Ovary (tissue), 9 donors: ENCODE data around the gene LRIF1. TPM values are rescaled to one million over a fixed set of nuclear protein-coding genes. Genes with fewer than 3 reads are reported as not detected.
"Not testable (repeated sequence)": the region's sequence is repeated elsewhere in the genome, so short reads cannot be mapped to it uniquely, and the experiment has no call there.

Experiments used
- DNase-seq, 5 donors: peaks; one replicate each; pipeline ENCODE4 v3.0.0-alpha.2; 2019 to 2020
- H3K27ac ChIP-seq, 2 donors: fragments of 200-600 bp; one replicate each; pipeline versions ENCODE4 v1.5.1 to v1.8.0; 2019 to 2022
- H3K27me3 ChIP-seq: fragments of 200-600 bp; one replicate; pipeline ENCODE4 v1.8.0; 2022
- H3K36me3 ChIP-seq: fragments of 200-600 bp; sonication (generic); one replicate; pipeline ENCODE4 v1.5.1; 2019
- H3K4me1 ChIP-seq: one replicate; pipeline ENCODE4 v1.8.1; 2013; ENCODE audit warnings: mild to moderate bottlenecking, moderate library complexity; ENCODE audit not compliant: insufficient read depth
- H3K4me3 ChIP-seq: fragments of 200-600 bp; sonication (generic); one replicate; pipeline ENCODE4 v1.5.1; 2017
- H3K9me3 ChIP-seq, 2 donors: fragments of 200-600 bp in 1 of 2; sonication (generic) in 1 of 2; one replicate each; pipeline versions ENCODE4 v1.5.1 to v1.8.1; 2013 to 2019; ENCODE audit warnings: mild to moderate bottlenecking in 1 of 2, moderate library complexity in 1 of 2
- EP300 ChIP-seq: sonication (generic); formaldehyde crosslinking; IDR thresholded peaks from one replicate; pipeline ENCODE4 v1.6.1; 2017; ENCODE audit warnings: antibody characterized with exemption
- POLR2A ChIP-seq: fragments of 450-650 bp; IDR thresholded peaks from one replicate; pipeline ENCODE4 v1.6.1; 2017; ENCODE audit warnings: antibody characterized with exemption, mild to moderate bottlenecking, moderate library complexity
- WGBS, 3 donors: extraction: QIAGEN DNeasy Blood & Tissue Kit in 1 of 3; methylation state at CpG; one replicate each; pipeline versions ENCODE4 v1.1.5 to v1.1.7; 2013 to 2017; 5-methylcytosine and 5-hydroxymethylcytosine counted together
- intact Hi-C, 4 donors: fragments of 100-400 bp; cut with DNase I; formaldehyde crosslinking; loops; one replicate each; pipeline versions ENCODE4 v1.11.0 to v1.15.1; 2022 to 2023
- polyA plus RNA-seq, 2 donors: library from polyadenylated mRNA; stranded (reverse); fragments of 200-250 nt in 1 of 2; fragments of 350-450 nt in 1 of 2; fragmentation: Illumina TruSeq in 1 of 2; extraction: RNeasy Lipid Tissue Mini Kit (QIAGEN cat#74804) in 1 of 2; gene quantifications; one replicate each; pipeline ENCODE4 v1.2.3, GENCODE V29; 2013 to 2014
- total RNA-seq, 7 donors: library from RNA; depleted of rRNA in 2 of 7; stranded (reverse); fragments of >200 nt in 2 of 7; fragmentation: NEBNext Ultra II Directional in 3 of 7; extraction: Animal tissue kit (Norgen Biotek cat#: 25700) in 3 of 7; gene quantifications; one replicate each; pipeline versions ENCODE4 v1.1.0 to v1.2.4, GENCODE V29; 2016 to 2023
- TF ChIP-seq, protein P1 (sequence below), 3 donors: fragments of 450-650 bp in 2 of 3; fragments of 200-600 bp in 1 of 3; IDR thresholded peaks; one replicate each; pipeline versions ENCODE4 v1.5.1 to v1.8.0; 2016 to 2022; ENCODE audit warnings: antibody characterized with exemption in 3 of 3, mild to moderate bottlenecking in 1 of 3
- donor health status: DM: no; HTN: no; CAD: no; lungs with moderate emphysema.
- donor health status: DM: no; HTN: no; CAD: no.
- donor health status: Bipolar disorder and iron deficiency.
- donor health status: DM: yes; HTN: yes; CAD: no.
- donor health status: DM: no; HTN: no; CAD: no.
- donor health status: DM: yes; HTN: yes; CAD: no.

Gene LRIF1
- total and polyA plus RNA-seq, 9 donors = 7.2 to 25.6 (median 12.6) TPM

DNA sequence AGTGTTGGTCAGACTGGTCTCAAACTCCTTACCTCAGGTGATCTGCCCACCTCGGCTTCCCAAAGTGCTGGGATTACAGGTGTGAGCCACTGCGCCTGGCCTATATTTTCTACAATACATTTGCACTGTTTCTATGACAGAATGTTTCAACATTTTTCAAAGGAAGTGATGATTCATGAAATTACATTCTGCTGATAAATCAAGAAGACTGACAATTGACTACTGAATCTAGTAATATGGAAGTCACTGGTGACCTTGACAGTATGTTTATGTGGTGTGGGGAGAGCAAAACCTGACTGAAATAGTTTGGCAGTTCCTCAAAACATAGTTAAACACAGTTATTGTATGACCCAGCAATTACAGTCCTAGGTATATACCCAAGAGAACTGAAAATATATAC lies 18.1 kb downstream of the LRIF1 start:
- no peaks in the 10 kb centered on the region for H3K4me1 ChIP-seq
- no peak for DNase-seq
- intact Hi-C loops = no loop called here
- TF ChIP-seq EP300 = no peak
- no peak for TF ChIP-seq POLR2A
- TF ChIP-seq, protein P1, sequence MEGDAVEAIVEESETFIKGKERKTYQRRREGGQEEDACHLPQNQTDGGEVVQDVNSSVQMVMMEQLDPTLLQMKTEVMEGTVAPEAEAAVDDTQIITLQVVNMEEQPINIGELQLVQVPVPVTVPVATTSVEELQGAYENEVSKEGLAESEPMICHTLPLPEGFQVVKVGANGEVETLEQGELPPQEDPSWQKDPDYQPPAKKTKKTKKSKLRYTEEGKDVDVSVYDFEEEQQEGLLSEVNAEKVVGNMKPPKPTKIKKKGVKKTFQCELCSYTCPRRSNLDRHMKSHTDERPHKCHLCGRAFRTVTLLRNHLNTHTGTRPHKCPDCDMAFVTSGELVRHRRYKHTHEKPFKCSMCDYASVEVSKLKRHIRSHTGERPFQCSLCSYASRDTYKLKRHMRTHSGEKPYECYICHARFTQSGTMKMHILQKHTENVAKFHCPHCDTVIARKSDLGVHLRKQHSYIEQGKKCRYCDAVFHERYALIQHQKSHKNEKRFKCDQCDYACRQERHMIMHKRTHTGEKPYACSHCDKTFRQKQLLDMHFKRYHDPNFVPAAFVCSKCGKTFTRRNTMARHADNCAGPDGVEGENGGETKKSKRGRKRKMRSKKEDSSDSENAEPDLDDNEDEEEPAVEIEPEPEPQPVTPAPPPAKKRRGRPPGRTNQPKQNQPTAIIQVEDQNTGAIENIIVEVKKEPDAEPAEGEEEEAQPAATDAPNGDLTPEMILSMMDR (IDR thresholded peaks at IDR 0.05) = no peak
- no peaks in the 10 kb centered on the region for H3K9me3 ChIP-seq
- no peak overlapping the region for H3K27ac ChIP-seq
- H3K4me3 ChIP-seq = no peak overlapping the region
- 96 to 100% (median 98%) methylated on average over 2 of the region's 2 CpGs for WGBS, 3 donors
- no peaks in the 10 kb centered on the region for H3K36me3 ChIP-seq
- no peaks in the 10 kb centered on the region for H3K27me3 ChIP-seq

DNA sequence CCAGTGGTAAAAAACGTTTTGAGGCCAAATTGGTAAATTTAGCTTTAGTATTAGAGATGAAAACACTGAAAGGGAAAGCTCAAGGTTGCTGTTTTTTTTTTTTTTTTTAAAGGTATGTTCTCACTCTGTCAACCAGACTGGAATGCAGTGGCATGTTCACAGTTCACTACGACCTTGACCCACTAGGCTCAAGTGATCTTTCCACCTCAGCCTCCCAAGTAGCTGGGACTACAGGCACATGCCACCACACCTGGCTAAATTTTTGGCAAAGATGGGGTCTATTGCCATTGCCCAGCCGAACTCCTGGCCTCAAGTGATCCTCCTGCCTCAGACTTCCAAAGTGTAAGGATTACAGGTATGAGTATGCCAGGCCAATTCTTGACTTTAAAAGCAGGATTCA lies 18.9 kb downstream of the LRIF1 start:
- Histone ChIP-seq H3K27me3 (no peaks in the 10 kb centered on the region), H3K27ac (no peak overlapping the region), H3K9me3 (no peaks in the 10 kb centered on the region), H3K4me1 (no peaks in the 10 kb centered on the region), H3K36me3 (no peaks in the 10 kb centered on the region), H3K4me3 (no peak overlapping the region)
- WGBS, 3 donors = 58 to 66% (median 64%) methylated on average over 3 of the region's 3 CpGs
- TF ChIP-seq, protein P1 (IDR thresholded peaks at IDR 0.05) = no peak
- no peak for TF ChIP-seq EP300
- TF ChIP-seq POLR2A = no peak
- intact Hi-C loops = no loop called here
- no peak for DNase-seq

DNA sequence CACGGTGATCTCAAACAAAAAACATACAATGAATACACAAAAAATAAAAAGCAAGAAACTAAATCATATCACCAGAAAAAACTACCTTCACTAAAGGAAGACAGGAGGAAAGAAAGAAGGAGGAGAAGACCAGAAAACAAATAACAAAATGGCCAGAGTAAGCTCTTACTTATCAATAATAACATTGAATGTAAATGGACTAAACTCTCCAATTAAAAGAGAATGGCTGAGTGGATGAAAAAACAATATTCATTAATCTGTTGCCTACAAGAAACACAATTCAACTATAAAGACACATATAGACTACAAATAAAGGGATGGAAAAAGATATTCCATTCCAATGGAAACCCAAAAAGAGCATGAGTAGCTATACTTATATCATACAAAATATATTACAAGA lies 27.2 kb downstream of the LRIF1 start:
- intact Hi-C loops = no loop called here
- 75 to 86% (median 84%) methylated on average over 1 of the region's 1 CpG for WGBS, 3 donors
- Histone ChIP-seq H3K27me3 (no peaks in the 10 kb centered on the region), H3K4me1 (no peaks in the 10 kb centered on the region), H3K36me3 (no peaks in the 10 kb centered on the region), H3K9me3 (no peaks in the 10 kb centered on the region), H3K27ac (no peak overlapping the region), H3K4me3 (no peak overlapping the region)
- TF ChIP-seq, protein P1 (IDR thresholded peaks at IDR 0.05) = no peak
- TF ChIP-seq EP300 = no peak
- no peak for TF ChIP-seq POLR2A
- no peak for DNase-seq

DNA sequence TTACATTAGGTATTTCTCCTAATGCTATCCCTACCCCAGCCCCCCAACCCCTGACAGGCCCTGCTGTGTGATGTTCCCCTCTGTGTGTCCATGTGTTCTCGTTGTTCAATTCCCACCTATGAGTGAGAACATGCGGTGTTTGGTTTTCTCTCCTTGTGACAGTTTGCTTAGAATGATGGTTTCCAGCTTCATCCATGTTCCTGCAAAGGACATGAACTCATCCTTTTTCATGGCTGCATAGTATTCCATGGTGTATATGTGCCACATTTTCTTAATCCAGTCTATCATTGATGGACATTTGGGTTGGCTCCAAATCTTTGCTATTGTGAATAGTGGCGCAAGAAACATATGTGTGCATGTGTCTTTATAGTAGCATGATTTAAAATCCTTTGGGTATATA lies 32.6 kb downstream of the LRIF1 start:
- intact Hi-C loops = not testable (repeated sequence)

DNA sequence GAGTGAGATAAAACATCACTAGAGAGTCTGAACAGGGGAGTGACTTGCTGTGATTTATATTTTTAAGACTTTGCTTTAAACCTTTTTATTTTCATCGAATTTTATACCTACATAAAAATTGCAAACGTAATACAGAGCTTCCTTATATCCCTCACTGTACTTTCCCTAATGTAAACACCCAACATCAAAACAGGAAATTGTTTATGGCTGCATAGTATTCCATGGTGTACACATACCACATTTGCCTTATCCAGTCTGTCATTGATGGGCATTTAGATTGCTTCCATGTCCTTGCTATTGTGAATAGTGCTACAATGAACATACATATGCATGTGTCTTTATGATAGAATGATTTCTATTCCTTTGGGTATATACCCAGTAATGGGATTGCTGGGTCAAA lies 34.8 kb downstream of the LRIF1 start:
- intact Hi-C loops = no loop called here
- WGBS, 3 donors = 37 to 66% (median 52%) methylated on average over 2 of the region's 2 CpGs

More for the DNA sequence above, 32.6 kb downstream of the LRIF1 start:
- not testable (repeated sequence) for H3K9me3 ChIP-seq, H3K36me3 ChIP-seq, DNase-seq, H3K27ac ChIP-seq, H3K4me1 ChIP-seq, H3K4me3 ChIP-seq, H3K27me3 ChIP-seq
- 78 to 96% (median 92%) methylated on average over 3 of the region's 3 CpGs for WGBS, 3 donors

More for the DNA sequence above, 34.8 kb downstream of the LRIF1 start:
- no peak for DNase-seq
- Histone ChIP-seq H3K27ac (no peak overlapping the region), H3K36me3 (no peaks in the 10 kb centered on the region), H3K9me3 (no peaks in the 10 kb centered on the region), H3K4me1 (no peaks in the 10 kb centered on the region), H3K4me3 (no peak overlapping the region), H3K27me3 (no peaks in the 10 kb centered on the region)
- TF ChIP-seq, protein P1 (IDR thresholded peaks at IDR 0.05) = no peak
- TF ChIP-seq EP300 (no peak), POLR2A (no peak)
